ENCODE measurements around the gene HIVEP3.

Gene HIVEP3

GRCh38 chr1:41538741-41539417 lies 379.8 kb downstream of the HIVEP3 start:
- Histone ChIP-seq H3K27me3 (ENCODE audit: control insufficient read depth, insufficient read depth, low read length) (no peaks in the 10 kb centered on the region), H3K27ac (no peak overlapping the region), H3K4me1 (no peaks in the 10 kb centered on the region), H3K36me3 (ENCODE audit: control insufficient read depth, insufficient read depth, low read length) (no peaks in the 10 kb centered on the region), H3K4me3 (ENCODE audit: low read depth, low read length) (no peak overlapping the region), H3K4me2 (ENCODE audit: low read length) (no peak overlapping the region), H3K9ac (no peak overlapping the region), H3K9me3 (ENCODE audit: control insufficient read depth, low read length) (no peaks in the 10 kb centered on the region), H3K79me2 (no peaks in the 10 kb centered on the region), H2AFZ (no peak overlapping the region)
- TF ChIP-seq, protein P1, sequence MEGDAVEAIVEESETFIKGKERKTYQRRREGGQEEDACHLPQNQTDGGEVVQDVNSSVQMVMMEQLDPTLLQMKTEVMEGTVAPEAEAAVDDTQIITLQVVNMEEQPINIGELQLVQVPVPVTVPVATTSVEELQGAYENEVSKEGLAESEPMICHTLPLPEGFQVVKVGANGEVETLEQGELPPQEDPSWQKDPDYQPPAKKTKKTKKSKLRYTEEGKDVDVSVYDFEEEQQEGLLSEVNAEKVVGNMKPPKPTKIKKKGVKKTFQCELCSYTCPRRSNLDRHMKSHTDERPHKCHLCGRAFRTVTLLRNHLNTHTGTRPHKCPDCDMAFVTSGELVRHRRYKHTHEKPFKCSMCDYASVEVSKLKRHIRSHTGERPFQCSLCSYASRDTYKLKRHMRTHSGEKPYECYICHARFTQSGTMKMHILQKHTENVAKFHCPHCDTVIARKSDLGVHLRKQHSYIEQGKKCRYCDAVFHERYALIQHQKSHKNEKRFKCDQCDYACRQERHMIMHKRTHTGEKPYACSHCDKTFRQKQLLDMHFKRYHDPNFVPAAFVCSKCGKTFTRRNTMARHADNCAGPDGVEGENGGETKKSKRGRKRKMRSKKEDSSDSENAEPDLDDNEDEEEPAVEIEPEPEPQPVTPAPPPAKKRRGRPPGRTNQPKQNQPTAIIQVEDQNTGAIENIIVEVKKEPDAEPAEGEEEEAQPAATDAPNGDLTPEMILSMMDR (IDR thresholded peaks at IDR 0.05), result no peak

DNA sequence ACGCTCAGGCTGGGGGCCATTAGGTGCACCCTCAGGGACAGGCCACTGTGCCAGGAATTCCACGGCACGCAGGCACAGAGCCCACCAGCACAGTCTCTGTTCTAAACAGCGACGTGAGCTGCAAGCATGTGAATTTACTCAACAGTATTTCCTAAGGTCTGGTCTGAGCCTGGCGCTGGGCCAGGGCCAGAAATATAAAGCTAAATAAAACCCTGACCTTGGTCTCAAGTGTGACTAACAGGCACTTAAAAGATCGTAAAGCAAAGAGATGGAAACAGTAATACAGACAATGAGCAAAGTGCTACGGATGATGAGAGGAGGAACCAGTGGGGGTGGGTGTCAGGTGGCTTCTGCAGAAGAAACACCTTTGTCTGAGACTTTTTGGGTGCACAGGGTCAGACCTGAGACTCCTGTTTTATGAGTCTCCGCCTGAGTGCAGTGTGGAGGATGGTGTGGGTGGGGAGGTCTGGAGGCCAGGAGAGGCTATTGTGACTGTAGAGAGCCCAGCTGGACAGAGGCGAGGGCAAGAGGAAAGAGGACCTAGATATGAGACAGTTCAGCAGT lies 380.9 kb downstream of the HIVEP3 start:
- Histone ChIP-seq H3K9ac (no peak overlapping the region), H3K4me1 (no peaks in the 10 kb centered on the region), H2AFZ (no peak overlapping the region), H3K27me3 (ENCODE audit: control insufficient read depth, insufficient read depth, low read length) (no peaks in the 10 kb centered on the region), H3K9me3 (ENCODE audit: control insufficient read depth, low read length) (no peaks in the 10 kb centered on the region), H3K4me2 (ENCODE audit: low read length) (no peak overlapping the region), H3K4me3 (ENCODE audit: low read depth, low read length) (no peak overlapping the region), H3K79me2 (no peaks in the 10 kb centered on the region), H3K27ac (no peak overlapping the region), H3K36me3 (ENCODE audit: control insufficient read depth, insufficient read depth, low read length) (no peaks in the 10 kb centered on the region)
- TF ChIP-seq, protein P1 (IDR thresholded peaks at IDR 0.05), result no peak

DNA sequence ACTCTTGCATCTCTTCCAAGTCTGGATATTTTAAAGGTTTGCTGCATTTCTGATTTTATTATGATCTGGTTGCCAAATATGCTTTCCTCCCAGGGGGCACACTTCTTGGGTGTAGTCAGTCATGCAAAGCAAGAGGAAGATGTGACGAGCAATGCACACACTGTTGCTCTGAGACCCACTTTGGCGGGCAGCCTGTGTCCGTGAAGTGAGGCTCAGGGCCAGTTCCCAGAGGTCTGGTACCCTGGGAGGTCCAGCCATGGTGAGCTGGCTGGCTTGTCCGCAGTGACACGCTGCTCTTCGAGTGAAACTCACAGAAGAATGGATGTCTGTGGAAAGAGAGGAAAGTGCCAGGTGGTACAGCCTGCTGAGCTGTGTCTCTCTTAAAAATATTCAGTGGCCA lies 381.5 kb downstream of the HIVEP3 start:
- Histone ChIP-seq H3K4me2 (ENCODE audit: low read length) (no peak overlapping the region), H3K79me2 (no peaks in the 10 kb centered on the region), H3K9me3 (ENCODE audit: control insufficient read depth, low read length) (no peaks in the 10 kb centered on the region), H3K4me1 (no peaks in the 10 kb centered on the region), H3K9ac (no peak overlapping the region), H2AFZ (no peak overlapping the region), H3K4me3 (ENCODE audit: low read depth, low read length) (no peak overlapping the region), H3K27ac (no peak overlapping the region), H3K27me3 (ENCODE audit: control insufficient read depth, insufficient read depth, low read length) (no peaks in the 10 kb centered on the region), H3K36me3 (ENCODE audit: control insufficient read depth, insufficient read depth, low read length) (no peaks in the 10 kb centered on the region)
- TF ChIP-seq, protein P1 (IDR thresholded peaks at IDR 0.05), result no peak

DNA sequence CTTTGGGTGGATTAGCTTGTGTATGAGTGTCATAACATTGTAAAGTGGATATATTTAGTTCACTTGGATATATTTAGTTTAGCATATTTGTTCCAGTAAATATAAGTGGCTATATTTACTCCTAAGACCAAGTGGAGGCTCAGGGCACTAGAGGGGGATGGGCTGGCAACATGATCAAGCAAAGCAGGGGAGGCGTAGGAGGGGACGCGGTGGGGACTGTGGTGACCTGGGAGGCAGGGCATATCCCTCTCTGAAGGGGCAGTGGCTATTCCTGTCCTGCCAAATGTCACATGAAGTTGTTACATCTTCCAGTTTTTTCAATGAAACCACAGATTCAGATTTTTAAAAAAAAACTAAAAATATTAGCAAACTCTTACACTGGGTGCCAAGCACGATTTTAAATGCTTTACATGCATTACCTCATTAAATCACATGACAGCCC lies 382.3 kb downstream of the HIVEP3 start:
- Histone ChIP-seq H3K4me2 (ENCODE audit: low read length) (no peak overlapping the region), H3K27ac (no peak overlapping the region), H3K4me3 (ENCODE audit: low read depth, low read length) (no peak overlapping the region), H2AFZ (no peak overlapping the region), H3K9ac (no peak overlapping the region), H3K9me3 (ENCODE audit: control insufficient read depth, low read length) (no peaks in the 10 kb centered on the region), H3K36me3 (ENCODE audit: control insufficient read depth, insufficient read depth, low read length) (no peaks in the 10 kb centered on the region), H3K27me3 (ENCODE audit: control insufficient read depth, insufficient read depth, low read length) (no peaks in the 10 kb centered on the region), H3K79me2 (no peaks in the 10 kb centered on the region), H3K4me1 (no peaks in the 10 kb centered on the region)
- TF ChIP-seq, protein P1 (IDR thresholded peaks at IDR 0.05), result no peak

- TF ChIP-seq, protein P1 (IDR thresholded peaks at IDR 0.05), result no peak
These were observed 383.0 kb downstream of the HIVEP3 start for GRCh38 chr1:41535716-41536115.

More at GRCh38 chr1:41535716-41536115, 383.0 kb downstream of the HIVEP3 start:
- no peak overlapping the region for H3K4me3 ChIP-seq (ENCODE audit: low read depth, low read length)
- H3K79me2 ChIP-seq, result no peaks in the 10 kb centered on the region
- H3K27me3 ChIP-seq (ENCODE audit: control insufficient read depth, insufficient read depth, low read length), result no peaks in the 10 kb centered on the region
- H3K27ac ChIP-seq, result no peak overlapping the region
- no peak overlapping the region for H3K9ac ChIP-seq
- H3K4me2 ChIP-seq (ENCODE audit: low read length), result no peak overlapping the region
- no peaks in the 10 kb centered on the region for H3K36me3 ChIP-seq (ENCODE audit: control insufficient read depth, insufficient read depth, low read length)
- no peak overlapping the region for H2AFZ ChIP-seq
- no peaks in the 10 kb centered on the region for H3K4me1 ChIP-seq
- H3K9me3 ChIP-seq (ENCODE audit: control insufficient read depth, low read length), result no peaks in the 10 kb centered on the region

Measured in parathyroid adenoma (tissue), 2 donors.